Activated gamma-delta T cell treated with Interleukin-2 at 50 U/mL for 16 hours (primary cell): ENCODE measurements around the gene OR2AE1.

ENCODE experiments used
- DNase-seq: peaks from one replicate; pipeline ENCODE4 v3.0.0-alpha.2; 2020

Gene OR2AE1

GRCh38 chr7:99848420-99849216 is 28.2 kb downstream of the OR2AE1 start:
- DNase-seq = no peak

GRCh38 chr7:99844328-99844727 is 32.5 kb downstream of the OR2AE1 start:
- no peak for DNase-seq

GRCh38 chr7:99843808-99844207 is 33.0 kb downstream of the OR2AE1 start:
- no peak for DNase-seq

GRCh38 chr7:99842926-99843325 is 33.9 kb downstream of the OR2AE1 start:
- DNase-seq = no peak

- no peak for DNase-seq
These were observed 36.5 kb downstream of the OR2AE1 start for GRCh38 chr7:99840136-99840869.

GRCh38 chr7:99839287-99840021 is 37.4 kb downstream of the OR2AE1 start:
- DNase-seq = no peak

GRCh38 chr7:99837649-99838361 is 39.0 kb downstream of the OR2AE1 start:
- no peak for DNase-seq

GRCh38 chr7:99835189-99835588 is 41.6 kb downstream of the OR2AE1 start:
- no peak for DNase-seq

- DNase-seq = no peak
These were observed 42.5 kb downstream of the OR2AE1 start for GRCh38 chr7:99834382-99834781.

GRCh38 chr7:99833289-99833877 is 43.5 kb downstream of the OR2AE1 start:
- DNase-seq = no peak

GRCh38 chr7:99831595-99831994 is 45.2 kb downstream of the OR2AE1 start:
- no peak for DNase-seq

GRCh38 chr7:99829524-99830160 is 47.2 kb downstream of the OR2AE1 start:
- no peak for DNase-seq

GRCh38 chr7:99828811-99829210 is 48.0 kb downstream of the OR2AE1 start:
- DNase-seq = no peak

GRCh38 chr7:99827040-99827778 is 49.6 kb downstream of the OR2AE1 start:
- DNase-seq = no peak
